Esophagus muscularis mucosa (tissue), 4 donors: ENCODE results near the gene MRPL1. TPM values are rescaled to one million over a fixed set of nuclear protein-coding genes. Genes with fewer than 3 reads are reported as not detected.
A peak's percentile ranks its signal among the peaks of the same experiment; 100 is the strongest.

ENCODE experiments used
- DNase-seq: peaks from one replicate; pipeline ENCODE4 v3.0.0-alpha.2; 2017; ENCODE audit errors: extremely low spot score
- H3K27ac ChIP-seq, 4 donors: fragments of 200-600 bp; sonication (generic); replicated peaks in 1 of 4; 1 replicate in 3 of 4; 2 replicates in 1 of 4; pipeline ENCODE4 v1.5.1; 2016 to 2019; ENCODE audit warnings: mild to moderate bottlenecking in 1 of 4
- H3K27me3 ChIP-seq, 4 donors: fragments of 200-600 bp; sonication (generic); one replicate each; pipeline versions ENCODE4 v1.5.1 to v1.6.0; 2016 to 2019
- H3K36me3 ChIP-seq, 4 donors: fragments of 200-600 bp; sonication (generic); one replicate each; pipeline ENCODE4 v1.5.1; 2016 to 2019
- H3K4me1 ChIP-seq, 4 donors: fragments of 200-600 bp; sonication (generic); one replicate each; pipeline ENCODE4 v1.5.1; 2016 to 2019
- H3K4me3 ChIP-seq, 4 donors: fragments of 200-600 bp; sonication (generic); 1 replicate in 2 of 4; 2 replicates in 2 of 4; pipeline ENCODE4 v1.5.1; 2016 to 2019; ENCODE audit warnings: mild to moderate bottlenecking in 4 of 4, moderate library complexity in 1 of 4
- H3K9me3 ChIP-seq, 4 donors: fragments of 200-600 bp; sonication (generic); 1 replicate in 3 of 4; 2 replicates in 1 of 4; pipeline ENCODE4 v1.5.1; 2016 to 2019
- EP300 ChIP-seq: sonication (generic); formaldehyde crosslinking; IDR thresholded peaks from one replicate; pipeline ENCODE4 v1.6.1; 2017; ENCODE audit warnings: antibody characterized with exemption
- POLR2A ChIP-seq: fragments of 450-650 bp; IDR thresholded peaks from one replicate; pipeline ENCODE4 v1.6.1; 2017; ENCODE audit warnings: antibody characterized with exemption, moderate library complexity, mild to moderate bottlenecking, low read depth
- POLR2AphosphoS5 ChIP-seq, 2 donors: sonication (generic); formaldehyde crosslinking; IDR thresholded peaks; one replicate each; pipeline ENCODE4 v1.6.1; 2017; ENCODE audit warnings: antibody characterized with exemption in 2 of 2
- WGBS: methylation state at CpG from one replicate; pipeline ENCODE4 v1.1.5; 2018; 5-methylcytosine and 5-hydroxymethylcytosine counted together
- intact Hi-C: fragments of 100-400 bp; cut with DNase I; formaldehyde crosslinking; loops from one replicate; pipeline ENCODE4 v1.15.1; 2023
- total RNA-seq, 4 donors: library from RNA; depleted of rRNA; stranded (reverse); fragments of >200 nt; gene quantifications; one replicate each; pipeline versions ENCODE4 v1.1.0 to v1.2.1, GENCODE V29; 2016
- TF ChIP-seq, protein P1 (sequence below), 3 experiments: fragments of 200-600 bp in 2 of 3; fragments of 450-650 bp in 1 of 3; sonication (generic) in 2 of 3; IDR thresholded peaks; one replicate each; pipeline ENCODE4 v1.5.1; 2017 to 2019; ENCODE audit warnings: antibody characterized with exemption in 3 of 3, mild to moderate bottlenecking in 2 of 3, moderate library complexity in 1 of 3

MRPL1 gene
- 10 to 100 TPM; 16.6 to 28.2 (median 19.5) TPM for total RNA-seq

DNA sequence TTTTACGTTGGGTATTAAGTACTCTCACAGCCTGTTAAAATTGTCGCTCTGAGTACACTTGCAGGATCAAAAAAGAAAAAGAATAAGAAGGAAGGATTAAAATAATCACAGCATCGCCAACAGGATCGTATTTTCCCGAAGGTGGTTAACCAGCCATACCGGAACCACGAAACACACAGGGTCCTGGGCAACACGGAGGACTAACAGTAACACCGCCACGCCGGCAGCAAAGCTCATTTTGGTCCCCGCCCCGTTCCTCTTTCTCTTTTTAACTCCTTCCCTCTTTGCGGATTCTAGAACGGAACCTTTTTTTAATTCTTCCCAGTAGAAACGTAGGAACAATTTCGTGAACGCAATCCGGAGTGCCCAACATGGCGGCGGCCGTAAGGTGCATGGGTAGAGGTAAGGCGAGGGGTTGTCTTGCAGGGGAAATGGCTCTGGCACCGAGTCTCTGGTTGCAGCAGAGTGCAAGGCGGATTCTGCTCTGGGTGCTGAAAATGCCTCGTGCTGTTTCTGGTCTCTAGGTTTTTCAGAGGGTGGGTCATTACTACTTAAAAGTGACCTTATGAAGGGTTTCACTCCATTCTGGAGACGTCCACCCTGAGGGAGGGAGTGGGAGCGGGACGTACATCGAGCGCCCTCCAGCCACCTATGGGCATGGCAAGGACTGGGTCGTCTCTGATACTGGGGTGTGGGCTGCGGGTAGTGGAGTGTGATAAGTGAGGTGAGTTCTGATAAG lies at the start of gene MRPL1:
Gene MRPL1, plus strand, starts transcription at position 353 of the 739 bp plus-strand sequence. Its CDS starts 19 bp downstream, at position 372.
- no peaks in the 10 kb centered on the region for H3K9me3 ChIP-seq
- no peaks in the 10 kb centered on the region for H3K27me3 ChIP-seq
- intact Hi-C loops, result loop anchor here (2.0 kb wide), 1 partner anchor 42 kb away; no protein-coding TSS in a partner anchor

DNA sequence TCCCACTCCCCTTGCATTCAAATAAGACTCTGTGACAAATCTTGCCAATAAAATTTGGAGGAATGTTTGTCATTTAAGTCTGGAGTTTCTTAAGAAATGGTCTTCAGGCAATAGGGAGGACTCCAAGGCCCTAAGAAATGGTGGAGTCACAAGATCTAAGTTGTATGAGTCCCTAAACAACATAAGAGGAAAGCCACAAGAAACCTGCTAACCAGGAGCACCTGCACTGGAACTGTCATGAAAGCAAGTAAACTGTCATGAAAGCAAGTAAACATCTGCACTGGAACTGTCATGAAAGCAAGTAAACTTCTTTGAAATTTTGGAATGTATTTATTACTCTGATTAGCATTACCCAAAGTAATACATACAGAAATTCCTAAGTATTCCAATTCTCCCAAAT lies 47.0 kb upstream of the MRPL1 start:
- H3K4me1 ChIP-seq, result peaks cover 25 to 49% (median 46%) of the 10 kb centered on the region in 4 donors
- DNase-seq, result no peak
- TF ChIP-seq POLR2A (no peak), POLR2AphosphoS5 (IDR thresholded peaks at IDR 0.05) (no peak), EP300 (no peak)
- TF ChIP-seq, protein P1, sequence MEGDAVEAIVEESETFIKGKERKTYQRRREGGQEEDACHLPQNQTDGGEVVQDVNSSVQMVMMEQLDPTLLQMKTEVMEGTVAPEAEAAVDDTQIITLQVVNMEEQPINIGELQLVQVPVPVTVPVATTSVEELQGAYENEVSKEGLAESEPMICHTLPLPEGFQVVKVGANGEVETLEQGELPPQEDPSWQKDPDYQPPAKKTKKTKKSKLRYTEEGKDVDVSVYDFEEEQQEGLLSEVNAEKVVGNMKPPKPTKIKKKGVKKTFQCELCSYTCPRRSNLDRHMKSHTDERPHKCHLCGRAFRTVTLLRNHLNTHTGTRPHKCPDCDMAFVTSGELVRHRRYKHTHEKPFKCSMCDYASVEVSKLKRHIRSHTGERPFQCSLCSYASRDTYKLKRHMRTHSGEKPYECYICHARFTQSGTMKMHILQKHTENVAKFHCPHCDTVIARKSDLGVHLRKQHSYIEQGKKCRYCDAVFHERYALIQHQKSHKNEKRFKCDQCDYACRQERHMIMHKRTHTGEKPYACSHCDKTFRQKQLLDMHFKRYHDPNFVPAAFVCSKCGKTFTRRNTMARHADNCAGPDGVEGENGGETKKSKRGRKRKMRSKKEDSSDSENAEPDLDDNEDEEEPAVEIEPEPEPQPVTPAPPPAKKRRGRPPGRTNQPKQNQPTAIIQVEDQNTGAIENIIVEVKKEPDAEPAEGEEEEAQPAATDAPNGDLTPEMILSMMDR (IDR thresholded peaks at IDR 0.05), result no peak
- H3K9me3 ChIP-seq, result no peaks in the 10 kb centered on the region
- intact Hi-C loops, result no loop called here
- H3K36me3 ChIP-seq, result no peaks in the 10 kb centered on the region
- peak overlapping the region; percentile 17 to 44 (median 20) for H3K27ac ChIP-seq
- H3K4me3 ChIP-seq, result no peak overlapping the region
- H3K27me3 ChIP-seq, result no peaks in the 10 kb centered on the region

More for the DNA sequence above, at the start of gene MRPL1:
- Histone ChIP-seq H3K4me3 (peak within 1 kb of the TSS; percentile 53 to 78 (median 74)), H3K36me3 (peaks cover 0 to 7% (median 4%) of the 10 kb centered on the region in 4 donors), H3K27ac (peak within 1 kb of the TSS; percentile 86 to 91 (median 88)), H3K4me1 (peaks cover 8 to 26% (median 14%) of the 10 kb centered on the region in 4 donors)
- under 1% methylated on average over 31 of the region's 33 CpGs for WGBS
- DNase-seq, result peak; percentile 97
- TF ChIP-seq, protein P1 (IDR thresholded peaks at IDR 0.05), result no peak
- TF ChIP-seq EP300 (no peak), POLR2AphosphoS5 (IDR thresholded peaks at IDR 0.05) (peak; percentile 86 to 93), POLR2A (no peak)

DNA sequence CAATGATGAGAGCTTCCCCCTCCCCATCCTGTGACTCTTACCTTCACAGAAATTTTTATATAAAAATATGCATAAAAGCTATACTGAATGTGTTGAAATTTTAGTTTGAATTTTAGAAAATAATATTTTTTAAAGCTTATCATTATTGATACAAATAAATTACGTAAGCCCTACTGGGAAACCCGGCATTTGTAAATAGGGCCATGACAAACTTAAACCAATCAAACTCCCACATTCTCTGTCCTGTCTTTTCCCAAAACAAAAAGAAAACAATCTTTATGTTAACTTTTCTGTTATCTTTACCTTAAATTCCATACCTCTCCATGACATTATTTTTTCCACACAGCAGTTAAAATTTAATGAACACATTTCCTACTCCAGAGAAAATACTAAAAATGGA lies 46.1 kb upstream of the MRPL1 start:
- H3K36me3 ChIP-seq, result no peaks in the 10 kb centered on the region
- peak overlapping the region; percentile 13 to 100 (median 60) for H3K27ac ChIP-seq
- no peaks in the 10 kb centered on the region for H3K27me3 ChIP-seq
- intact Hi-C loops, result no loop called here
- no peak overlapping the region for H3K4me3 ChIP-seq
- peaks cover 33 to 54% (median 46%) of the 10 kb centered on the region in 4 donors for H3K4me1 ChIP-seq
- no peaks in the 10 kb centered on the region for H3K9me3 ChIP-seq
- 92% methylated on average over 2 of the region's 2 CpGs for WGBS
- TF ChIP-seq POLR2A, result no peak
- TF ChIP-seq EP300, result no peak
- TF ChIP-seq, protein P1 (IDR thresholded peaks at IDR 0.05), result no peak
- no peak for TF ChIP-seq POLR2AphosphoS5 (IDR thresholded peaks at IDR 0.05)
- no peak for DNase-seq

DNA sequence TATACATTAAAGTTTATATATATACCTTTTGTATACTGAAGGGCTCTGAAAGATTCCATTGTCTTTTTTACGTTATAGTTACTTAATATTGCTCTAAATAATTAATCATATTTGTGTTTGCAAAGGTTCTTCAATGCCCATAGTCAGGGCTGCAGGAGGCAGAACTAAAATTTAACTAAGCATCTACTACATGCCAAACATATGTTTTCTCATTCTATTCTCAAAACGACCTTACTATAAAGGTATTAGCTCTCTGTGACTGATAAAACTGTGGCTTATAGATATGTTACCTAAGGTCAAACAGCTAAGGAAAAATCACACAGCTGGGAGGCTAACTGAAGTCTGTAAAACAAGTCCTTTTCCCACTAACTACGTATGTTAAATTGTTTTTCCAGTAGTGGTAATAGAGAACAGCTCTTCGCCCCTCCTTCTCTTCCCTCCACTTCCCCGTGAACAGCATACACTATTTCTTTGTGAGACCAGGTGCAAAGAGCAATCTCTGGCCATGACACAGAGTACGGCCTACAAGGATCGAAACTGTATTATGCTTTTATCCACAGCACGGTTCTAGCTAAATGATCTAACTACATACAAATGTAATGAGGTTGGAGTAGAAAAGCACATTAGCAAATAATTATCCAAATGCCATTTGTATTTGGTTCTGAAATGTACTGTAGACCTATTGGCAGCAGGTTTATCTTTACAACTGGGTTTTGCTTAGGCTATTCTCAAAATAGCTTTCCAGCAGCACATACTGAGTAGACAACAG lies 45.1 kb upstream of the MRPL1 start:
- no peak for DNase-seq
- TF ChIP-seq POLR2AphosphoS5 (IDR thresholded peaks at IDR 0.05), result no peak
- no peak for TF ChIP-seq POLR2A
- TF ChIP-seq, protein P1 (IDR thresholded peaks at IDR 0.05), result no peak
- no peak for TF ChIP-seq EP300
- Histone ChIP-seq H3K4me1 (peaks cover 34 to 60% (median 51%) of the 10 kb centered on the region in 4 donors), H3K27me3 (no peaks in the 10 kb centered on the region), H3K27ac (peak overlapping the region; percentile 98 to 100 (median 100)), H3K36me3 (no peaks in the 10 kb centered on the region), H3K4me3 (peak overlapping the region; percentile 89 to 96 (median 96)), H3K9me3 (no peaks in the 10 kb centered on the region)
- intact Hi-C loops, result no loop called here
- WGBS, result 31% methylated on average over 8 of the region's 8 CpGs
